Fibroblast of lung (primary cell): ENCODE data around the gene KCNMA1.

Source experiments
- EZH2 ChIP-seq: IDR thresholded peaks from 2 replicates; pipeline ENCODE4 v1.5.1; 2012; ENCODE audit warnings: low read length, control low read depth, mild to moderate bottlenecking; ENCODE audit errors: missing control alignments
- TF ChIP-seq, protein P1 (sequence below), 2 donors: IDR thresholded peaks in 1 of 2; conservative IDR thresholded peaks in 1 of 2; 1 replicate in 1 of 2; 2 replicates in 1 of 2; pipeline ENCODE4 v1.5.1; 2011 to 2012; ENCODE audit warnings: low read length in 2 of 2, control low read depth in 1 of 2, inconsistent platforms in 1 of 2, low read depth in 1 of 2, mild to moderate bottlenecking in 1 of 2

- no peak for TF ChIP-seq EZH2
- TF ChIP-seq, protein P1, sequence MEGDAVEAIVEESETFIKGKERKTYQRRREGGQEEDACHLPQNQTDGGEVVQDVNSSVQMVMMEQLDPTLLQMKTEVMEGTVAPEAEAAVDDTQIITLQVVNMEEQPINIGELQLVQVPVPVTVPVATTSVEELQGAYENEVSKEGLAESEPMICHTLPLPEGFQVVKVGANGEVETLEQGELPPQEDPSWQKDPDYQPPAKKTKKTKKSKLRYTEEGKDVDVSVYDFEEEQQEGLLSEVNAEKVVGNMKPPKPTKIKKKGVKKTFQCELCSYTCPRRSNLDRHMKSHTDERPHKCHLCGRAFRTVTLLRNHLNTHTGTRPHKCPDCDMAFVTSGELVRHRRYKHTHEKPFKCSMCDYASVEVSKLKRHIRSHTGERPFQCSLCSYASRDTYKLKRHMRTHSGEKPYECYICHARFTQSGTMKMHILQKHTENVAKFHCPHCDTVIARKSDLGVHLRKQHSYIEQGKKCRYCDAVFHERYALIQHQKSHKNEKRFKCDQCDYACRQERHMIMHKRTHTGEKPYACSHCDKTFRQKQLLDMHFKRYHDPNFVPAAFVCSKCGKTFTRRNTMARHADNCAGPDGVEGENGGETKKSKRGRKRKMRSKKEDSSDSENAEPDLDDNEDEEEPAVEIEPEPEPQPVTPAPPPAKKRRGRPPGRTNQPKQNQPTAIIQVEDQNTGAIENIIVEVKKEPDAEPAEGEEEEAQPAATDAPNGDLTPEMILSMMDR (conservative IDR thresholded peaks at IDR 0.05 in 1 of 2, IDR thresholded peaks at IDR 0.05 in 1 of 2; ENCODE audit: low read depth in 1 of 2, low read length in 2 of 2): no peak
These were observed 52.7 kb downstream of the KCNMA1 start for GRCh38 chr10:77584938-77585337.
